Raji (cell line): ENCODE data around the gene PIWIL4.

ENCODE experiments used
- POLR2A ChIP-seq: IDR thresholded peaks from 2 replicates; pipeline ENCODE4 v1.6.1; 2011; ENCODE audit warnings: low read depth, low read length, control low read depth; ENCODE audit not compliant: insufficient read depth

Gene PIWIL4

GRCh38 chr11:94599510-94599909 lies 32.3 kb downstream of the PIWIL4 start:
- TF ChIP-seq POLR2A: no peak

GRCh38 chr11:94602430-94603372 lies 35.5 kb downstream of the PIWIL4 start:
- TF ChIP-seq POLR2A: no peak

DNA sequence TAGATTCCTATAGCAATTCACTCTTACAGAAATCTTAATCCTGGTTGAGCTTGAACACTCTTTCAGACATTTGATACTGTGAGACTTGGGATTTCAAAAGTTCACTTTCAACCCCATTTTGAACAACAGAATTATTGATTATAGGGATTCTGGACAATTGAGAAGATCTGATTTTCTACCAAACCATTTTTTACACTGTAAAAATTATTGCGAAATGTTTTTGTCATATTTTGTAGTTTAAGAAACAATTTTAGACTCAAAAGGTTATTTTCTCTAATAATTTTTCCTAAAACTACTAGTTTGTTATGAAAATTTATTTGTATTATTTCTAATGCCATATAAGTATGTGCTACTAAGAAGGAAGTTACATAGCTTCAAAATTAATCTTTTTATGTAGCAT lies 36.4 kb downstream of the PIWIL4 start:
- TF ChIP-seq POLR2A: no peak

- TF ChIP-seq POLR2A: no peak
These were observed 37.3 kb downstream of the PIWIL4 start for GRCh38 chr11:94604482-94604881.

GRCh38 chr11:94613120-94613519 lies 46.0 kb downstream of the PIWIL4 start:
- no peak for TF ChIP-seq POLR2A

GRCh38 chr11:94623120-94623735 lies 56.1 kb downstream of the PIWIL4 start:
- TF ChIP-seq POLR2A: no peak

DNA sequence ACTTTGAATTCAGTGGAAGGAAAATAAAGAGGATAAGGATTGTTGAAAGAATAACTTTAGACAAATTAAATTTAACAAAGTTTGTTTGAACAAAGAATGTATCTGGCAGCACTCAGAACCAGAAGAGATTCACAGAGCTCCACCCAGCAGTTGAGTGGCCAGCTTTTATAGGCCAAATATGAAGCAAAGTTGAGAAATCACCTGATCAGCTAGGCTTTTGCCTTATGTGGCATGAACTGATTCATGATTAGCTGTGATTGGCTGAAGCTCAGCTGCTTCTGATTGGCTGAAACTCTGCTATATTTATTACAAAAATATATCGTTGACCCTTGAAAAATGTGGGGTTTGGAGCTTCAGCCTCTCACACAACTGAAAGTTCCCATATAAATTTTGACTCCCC lies 62.6 kb downstream of the PIWIL4 start:
- no peak for TF ChIP-seq POLR2A

DNA sequence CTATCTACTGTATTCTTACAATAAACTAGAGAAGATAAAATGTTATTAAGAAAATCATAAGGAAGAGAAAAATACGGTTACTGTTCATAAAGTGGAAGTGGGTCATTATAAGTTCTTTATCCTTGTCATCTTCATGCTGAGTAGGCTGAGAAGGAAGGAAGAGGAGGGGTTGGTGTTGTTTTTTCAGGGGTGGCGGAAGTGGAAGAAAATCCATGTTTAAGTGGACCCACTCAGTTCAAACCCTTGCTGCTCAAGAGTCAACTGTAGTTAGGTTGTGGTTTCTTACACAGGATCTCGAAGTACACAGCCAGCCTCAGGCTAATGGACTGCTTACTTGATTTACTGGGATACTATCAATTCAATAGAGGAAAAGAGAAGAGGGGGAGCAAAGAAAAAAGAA lies 63.1 kb downstream of the PIWIL4 start:
- TF ChIP-seq POLR2A: no peak

DNA sequence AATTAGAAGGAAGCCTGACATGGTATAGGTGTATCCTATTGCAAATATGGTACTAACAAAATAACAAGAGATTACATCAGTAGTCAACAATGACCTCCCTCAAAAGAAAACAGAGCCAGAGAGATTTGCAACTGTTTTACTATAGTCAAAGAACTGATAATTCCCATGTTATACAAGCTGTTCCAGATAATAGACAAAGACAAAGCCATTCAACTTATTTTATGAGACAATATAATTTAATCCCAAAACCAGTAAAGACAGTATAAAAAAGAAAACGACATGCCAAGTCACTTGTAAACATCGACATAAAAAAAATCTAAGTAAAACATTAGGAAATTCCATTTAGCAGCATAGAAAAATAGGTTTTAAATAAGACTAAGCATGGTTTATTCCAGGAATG lies 65.2 kb downstream of the PIWIL4 start:
- TF ChIP-seq POLR2A: no peak

- TF ChIP-seq POLR2A: no peak
These were observed 67.9 kb downstream of the PIWIL4 start for GRCh38 chr11:94635072-94635471.

DNA sequence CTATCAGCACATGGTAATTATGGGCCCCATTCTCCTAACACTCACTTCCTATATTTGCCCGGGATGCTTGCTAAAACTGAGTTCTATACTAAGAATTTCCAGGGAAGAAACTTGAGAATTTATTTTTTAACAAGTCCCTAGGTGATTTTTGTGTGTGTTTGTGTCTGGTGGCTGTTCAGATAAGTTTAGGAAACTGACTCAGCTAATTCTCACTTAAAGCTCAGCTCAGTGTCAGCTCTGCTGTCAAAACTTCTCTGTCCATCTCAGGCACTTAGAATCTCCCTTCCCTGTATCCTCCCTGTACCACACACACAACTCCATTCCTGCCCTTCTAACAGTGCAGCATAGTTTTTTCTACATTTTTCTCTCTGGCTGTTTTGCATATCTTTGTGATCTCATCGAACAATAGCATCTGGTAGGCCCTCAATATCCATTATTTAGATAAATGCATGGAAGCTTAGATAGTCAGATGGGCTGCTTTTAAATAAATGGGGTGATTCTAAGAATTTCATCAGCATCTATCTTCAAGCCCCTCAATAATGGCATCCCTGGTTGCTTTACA lies 69.3 kb downstream of the PIWIL4 start:
- no peak for TF ChIP-seq POLR2A

- TF ChIP-seq POLR2A: no peak
These were observed 71.2 kb downstream of the PIWIL4 start for GRCh38 chr11:94638301-94638901.

- no peak for TF ChIP-seq POLR2A
These were observed 71.8 kb downstream of the PIWIL4 start for GRCh38 chr11:94638902-94639373.

DNA sequence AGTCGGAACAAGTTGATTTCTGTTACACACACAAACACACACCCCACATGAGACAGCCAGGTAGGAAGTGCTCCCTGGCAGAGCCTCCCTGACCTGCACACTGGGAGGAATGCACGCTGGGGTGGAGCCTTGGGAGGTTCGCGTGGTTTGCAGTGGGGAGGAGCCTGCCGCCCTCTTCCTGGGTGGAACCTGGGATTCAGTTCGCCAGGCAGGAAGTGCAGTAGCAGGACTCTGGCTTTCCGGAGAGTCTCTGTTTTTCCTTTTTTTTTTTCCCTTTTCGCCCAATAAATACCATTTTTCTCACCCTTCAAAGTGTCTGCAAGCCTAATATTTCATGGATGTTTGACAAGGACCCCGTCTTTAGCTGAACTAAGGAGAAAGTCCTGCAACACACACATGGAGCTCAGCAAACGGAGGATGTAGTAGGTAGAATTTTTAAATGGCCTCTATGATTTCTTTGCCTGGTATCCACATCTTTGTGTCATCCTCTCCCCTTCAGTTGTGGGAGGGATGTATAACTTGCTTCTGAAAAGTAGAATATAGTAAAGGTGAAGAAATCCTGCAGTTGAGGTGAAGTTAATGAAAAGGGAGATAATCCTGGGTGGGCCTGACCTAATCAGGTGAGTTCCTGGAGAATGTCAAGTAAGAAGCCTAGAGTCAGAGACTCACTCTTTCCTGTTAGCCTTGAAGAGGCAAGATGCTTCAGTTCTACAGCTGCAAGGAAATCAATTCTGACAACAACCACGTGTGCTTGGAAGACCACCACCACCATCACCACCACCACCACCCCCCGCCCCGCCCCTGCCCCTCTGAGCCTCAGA lies 72.9 kb downstream of the PIWIL4 start:
- TF ChIP-seq POLR2A: no peak
